NCI-H2107 treated with DMSO at 0.1 percent for 48 hours (cell line): ENCODE data around the gene PHKG1.
"Not testable (repeated sequence)": the region's sequence is repeated elsewhere in the genome, so short reads cannot be mapped to it uniquely, and the experiment has no call there.

Experiments
- DNase-seq: peaks from one replicate; lab custom pipeline; 2025; ENCODE audit not compliant: unreplicated experiment; lab: John Stamatoyannopoulos, UW

Gene PHKG1

GRCh38 chr7:56092789-56093531 lies at the start of gene PHKG1:
Gene PHKG1 (minus strand): TSS chr7:56092952. CDS start chr7:56088941, 4,011 bp downstream.
- peak; percentile 44 for DNase-seq

GRCh38 chr7:56131062-56131461 lies 38.3 kb upstream of the PHKG1 start:
- not testable (repeated sequence) for DNase-seq

- DNase-seq, result no peak
Observed at GRCh38 chr7:56127241-56127975, 34.7 kb upstream of the PHKG1 start.

DNA sequence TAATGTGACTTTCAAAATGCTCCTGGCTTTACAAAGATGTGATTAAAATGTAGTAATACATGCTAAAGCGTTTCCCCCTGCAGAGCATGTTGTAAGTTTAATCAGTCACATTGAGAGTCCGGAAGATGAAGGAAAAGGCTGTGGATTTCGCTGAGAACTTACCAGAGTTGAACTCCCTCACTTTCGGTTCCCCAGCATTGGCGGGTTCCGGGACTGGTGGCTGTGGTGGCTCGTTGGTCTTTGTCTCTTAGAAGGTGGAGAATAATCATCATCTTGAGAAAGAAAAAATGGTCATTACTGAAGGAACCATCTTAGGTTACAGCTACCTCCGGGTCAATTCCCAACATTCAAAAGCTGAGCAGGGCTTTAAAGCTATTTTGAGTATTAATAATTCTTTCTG lies 33.1 kb upstream of the PHKG1 start:
- no peak for DNase-seq

GRCh38 chr7:56124981-56125380 lies 32.2 kb upstream of the PHKG1 start:
- no peak for DNase-seq

- DNase-seq, result no peak
Observed at GRCh38 chr7:56121440-56121839, 28.7 kb upstream of the PHKG1 start.

GRCh38 chr7:56115852-56116538 lies 23.2 kb upstream of the PHKG1 start, which contains the start of gene NUPR2:
Gene NUPR2 (minus strand): TSS chr7:56116417. CDS start chr7:56116314, 103 bp downstream.
- no peak for DNase-seq

DNA sequence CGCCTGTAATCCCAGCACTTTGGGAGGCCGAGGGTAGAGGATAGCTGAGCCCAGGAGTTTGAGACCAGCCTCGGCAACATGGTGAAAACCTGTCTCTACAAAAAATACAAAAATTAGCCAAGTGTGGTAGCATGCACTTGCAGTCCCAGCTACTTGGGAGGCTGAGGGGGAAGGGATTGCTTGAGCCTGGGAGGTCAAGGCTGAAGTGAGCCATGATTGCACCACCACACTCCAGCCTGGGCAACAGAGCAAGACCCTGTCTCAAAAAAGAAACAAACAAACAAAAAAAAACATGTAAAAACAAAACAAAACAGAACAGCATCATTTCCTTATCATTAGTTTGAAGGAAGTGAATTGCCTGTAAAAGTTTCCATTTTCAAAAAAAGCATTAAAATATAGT lies 19.5 kb upstream of the PHKG1 start:
- DNase-seq, result not testable (repeated sequence)

DNA sequence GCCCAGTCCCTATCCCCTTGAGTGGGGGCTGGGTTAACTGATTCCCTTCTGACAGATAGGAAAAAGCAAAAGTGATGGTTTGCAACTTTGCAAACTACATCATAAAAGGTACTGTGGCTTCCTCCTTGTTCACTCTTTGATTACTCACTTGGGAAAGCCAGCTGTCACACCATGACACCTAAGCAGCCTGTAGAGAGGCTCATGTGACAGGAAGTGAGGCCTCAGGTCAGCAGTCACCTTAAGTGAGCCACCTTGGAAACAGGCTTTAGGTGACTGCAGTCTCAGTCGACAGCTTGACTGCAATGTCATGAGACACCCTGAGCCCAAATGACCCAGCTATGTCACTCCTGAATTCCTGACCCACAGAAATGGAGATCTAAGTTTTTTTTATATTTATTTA lies 17.9 kb upstream of the PHKG1 start:
- no peak for DNase-seq

GRCh38 chr7:56107954-56108258 lies 15.2 kb upstream of the PHKG1 start:
- DNase-seq, result no peak

DNA sequence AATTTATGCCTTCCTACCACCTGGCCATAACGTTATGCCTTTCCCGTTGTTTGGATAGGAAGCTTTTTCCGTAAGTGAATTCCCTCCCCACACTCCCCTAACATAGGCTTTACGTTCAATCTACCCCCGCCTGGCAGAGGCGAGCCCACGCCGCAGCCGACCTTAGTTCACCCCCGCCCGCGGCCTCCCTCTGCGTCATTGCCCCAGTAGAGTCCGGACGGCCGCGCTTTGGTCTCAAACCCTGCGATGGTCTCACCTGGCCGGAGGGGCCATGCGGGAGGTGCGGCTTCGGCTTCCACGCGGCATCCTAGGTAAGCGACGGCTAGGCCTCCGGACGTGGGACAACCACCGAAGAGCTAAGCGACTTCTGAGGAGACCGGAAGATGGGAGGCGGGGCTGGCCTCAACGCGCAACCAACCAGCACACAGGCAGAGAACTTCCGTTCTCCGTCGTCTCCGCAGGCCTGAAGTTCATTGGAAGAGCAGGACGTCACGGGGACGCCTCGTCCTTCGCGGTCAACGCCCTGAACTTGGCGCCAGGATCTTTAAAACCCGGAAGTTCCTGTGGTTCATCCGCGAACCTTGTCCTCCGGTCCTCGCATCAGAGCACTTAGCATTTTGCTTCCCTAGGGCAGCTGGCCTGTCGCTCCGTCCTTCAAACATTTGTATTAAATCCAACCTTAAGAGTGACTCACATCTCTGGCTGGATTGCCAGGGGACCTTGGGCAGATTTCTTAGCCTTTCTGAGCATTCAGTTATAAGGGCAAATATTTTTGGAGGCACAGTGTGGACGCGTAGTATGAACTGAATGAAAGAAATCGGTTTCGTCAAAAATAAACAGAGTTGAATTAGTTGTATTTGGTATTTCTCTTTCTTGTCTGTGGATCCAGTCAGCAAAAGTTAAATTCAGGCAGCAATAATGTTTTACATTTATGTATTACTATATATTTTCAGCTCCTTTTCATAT lies 13.6 kb upstream of the PHKG1 start, which contains the start of gene CHCHD2:
Gene CHCHD2 (minus strand): TSS at position 369 of the 966 bp plus-strand sequence. CDS start 63 bp downstream, at position 306.
- DNase-seq, result peak; percentile 99

DNA sequence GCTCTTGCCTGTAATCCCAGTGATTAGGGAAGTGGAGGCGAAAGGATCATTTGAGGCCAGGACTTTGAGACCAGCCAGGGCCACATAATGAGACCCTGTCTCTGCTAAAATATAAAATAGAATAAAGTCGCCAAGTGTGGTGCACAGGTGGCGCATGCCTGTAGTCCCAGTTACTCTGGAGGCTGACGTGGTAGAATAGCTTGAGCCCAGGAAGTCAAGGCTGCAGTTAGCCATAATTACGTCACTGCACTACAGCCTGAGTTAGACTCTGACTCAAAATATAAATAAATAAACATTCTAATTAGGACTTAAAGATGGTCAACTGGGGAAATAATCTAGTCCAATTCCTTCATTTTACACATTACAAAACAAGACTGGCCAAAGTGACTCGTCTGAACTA lies 12.8 kb upstream of the PHKG1 start:
- DNase-seq, result peak; percentile 28

GRCh38 chr7:56104138-56104537 lies 11.4 kb upstream of the PHKG1 start:
- DNase-seq, result not testable (repeated sequence)

GRCh38 chr7:56099653-56100052 lies 6.9 kb upstream of the PHKG1 start:
- DNase-seq, result no peak

DNA sequence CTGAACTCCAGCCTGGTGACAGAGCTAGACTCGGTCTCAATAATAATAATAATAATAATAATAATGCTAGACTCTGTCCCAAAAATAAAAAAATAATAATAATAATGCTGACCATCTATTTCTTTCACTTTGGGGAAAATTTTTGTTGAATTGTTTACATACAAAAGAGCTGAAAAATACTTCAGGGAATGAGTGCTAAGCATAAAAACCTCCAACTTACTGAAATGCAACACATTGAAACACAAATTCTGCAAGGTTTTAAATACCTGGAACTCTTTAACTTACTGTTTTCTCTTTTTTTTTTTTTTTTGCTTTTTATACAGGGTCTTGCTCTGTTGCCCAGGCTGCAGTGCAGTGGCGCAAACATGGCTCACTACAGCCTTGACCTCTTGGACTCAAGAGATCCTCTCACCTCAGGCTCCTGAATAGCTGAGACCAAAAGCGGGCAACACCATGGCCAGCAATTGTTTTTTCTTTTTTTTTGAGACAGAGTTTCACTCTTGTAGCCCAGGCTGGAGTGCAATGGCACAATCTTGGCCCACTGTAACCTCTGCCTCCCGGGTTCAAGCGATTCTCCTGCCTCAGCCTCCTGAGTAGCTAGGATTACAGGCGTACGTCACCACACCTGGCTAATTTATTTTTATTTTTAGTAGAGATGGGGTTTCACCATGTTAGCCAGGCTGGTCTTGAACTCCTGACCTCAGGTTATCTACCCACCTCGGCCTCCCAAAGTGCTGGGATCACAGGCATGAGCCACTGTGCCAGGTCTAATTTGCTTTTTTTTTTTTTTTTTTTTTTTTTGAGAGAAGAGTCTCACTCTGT lies 5.6 kb upstream of the PHKG1 start:
- DNase-seq, result not testable (repeated sequence)

DNA sequence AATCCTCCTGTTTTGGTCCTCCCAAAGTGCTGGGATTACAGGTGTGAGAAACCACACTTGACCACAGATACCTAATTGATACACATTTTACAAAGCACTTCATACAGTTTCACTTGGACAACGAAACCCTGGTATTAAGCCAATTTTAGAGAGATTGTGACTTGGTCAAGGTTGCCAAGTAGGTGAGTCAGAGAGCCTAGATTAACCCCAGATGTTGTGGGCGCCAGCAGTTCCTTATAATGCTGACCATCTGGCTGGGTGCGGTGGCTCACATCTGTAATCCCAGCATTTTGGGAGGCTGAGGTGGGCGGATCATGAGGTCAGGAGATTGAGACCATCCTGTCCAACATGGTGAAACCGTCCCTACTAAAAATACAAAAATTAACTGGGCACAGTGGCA lies 4.9 kb upstream of the PHKG1 start:
- no peak for DNase-seq

GRCh38 chr7:56092388-56092787 lies 364 bp downstream of the PHKG1 start:
- DNase-seq, result not testable (repeated sequence)

GRCh38 chr7:56091591-56091990 lies 1.2 kb downstream of the PHKG1 start:
- no peak for DNase-seq

- DNase-seq, result no peak
Observed at GRCh38 chr7:56087445-56087844, 5.3 kb downstream of the PHKG1 start.

GRCh38 chr7:56086761-56087160 lies 6.0 kb downstream of the PHKG1 start:
- DNase-seq, result no peak
